HG03095 (cell line): ENCODE data around the gene FAM89A.
A peak's percentile ranks its signal among the peaks of the same experiment; 100 is the strongest.

ENCODE experiments used
- ATAC-seq: cut with Tn5 transposase; IDR thresholded peaks from one replicate; pipeline ENCODE4 v1.9.1; 2021; ENCODE audit warnings: moderate library complexity; ENCODE audit not compliant: unreplicated experiment

The FAM89A gene

DNA sequence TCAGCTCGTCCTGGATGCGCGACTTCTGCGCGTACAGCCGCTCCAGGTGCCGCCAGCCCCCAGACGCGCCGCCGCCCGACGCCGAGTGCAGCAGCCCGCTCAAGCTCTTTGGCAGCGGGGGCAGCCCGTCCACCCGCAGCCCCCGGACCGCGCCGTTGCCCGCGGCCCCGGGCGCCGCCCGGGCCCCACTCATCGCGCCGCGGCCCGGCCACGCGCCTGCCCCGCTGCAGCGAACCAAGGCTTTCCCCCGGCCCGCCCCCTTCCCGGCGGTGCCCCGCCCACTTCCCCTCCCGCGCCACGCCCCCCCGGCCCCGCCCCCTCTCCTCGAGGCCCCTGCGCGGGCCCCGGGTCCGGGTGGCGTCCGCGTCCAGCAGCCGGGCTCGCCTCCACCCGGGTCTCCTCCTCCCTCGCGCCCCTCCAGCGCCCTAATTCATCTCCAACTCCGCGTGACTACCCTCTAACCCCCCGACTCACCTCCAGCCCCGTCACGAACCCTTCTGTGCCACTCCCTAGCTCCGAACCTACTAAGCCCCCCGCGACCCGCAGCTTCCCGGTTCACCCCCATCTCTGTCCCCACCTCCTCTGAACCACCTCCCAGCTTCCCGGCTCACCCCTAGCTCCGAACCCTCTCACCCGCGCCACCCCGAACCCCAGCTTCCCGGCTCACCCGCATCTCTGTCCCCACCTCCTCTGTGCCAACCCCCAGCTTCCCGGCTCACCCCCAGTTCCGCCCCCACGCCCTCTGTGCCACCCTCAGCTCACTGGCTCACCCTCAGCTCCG, at the start of gene FAM89A:
FAM89A (minus strand) TSS at position 236 of the 781 bp plus-strand sequence; CDS start at position 193, 43 bp downstream.
- ATAC-seq = peak; percentile 64

DNA sequence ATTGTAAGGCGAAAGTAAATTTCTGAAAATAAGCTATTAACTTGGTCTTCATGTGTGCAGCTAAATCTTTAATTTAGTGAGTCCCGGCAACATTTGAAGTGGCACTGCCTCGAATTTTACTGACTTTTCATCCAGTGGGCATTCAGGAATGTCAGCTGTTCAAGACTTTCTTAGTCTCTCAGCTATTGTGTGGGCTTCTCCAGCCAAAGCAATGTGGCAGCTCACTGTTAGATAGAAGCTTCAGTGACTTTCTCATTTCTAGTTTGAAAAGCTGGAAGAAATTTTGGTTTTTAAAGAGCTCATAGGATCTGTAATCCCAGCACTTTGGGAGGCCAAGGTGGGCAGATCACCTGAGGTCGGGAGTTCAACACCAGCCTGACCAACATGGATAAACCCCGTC, 44.3 kb upstream of the FAM89A start:
- ATAC-seq = no peak

GRCh38 chr1:231079163-231079562, 39.1 kb upstream of the FAM89A start:
- no peak for ATAC-seq

DNA sequence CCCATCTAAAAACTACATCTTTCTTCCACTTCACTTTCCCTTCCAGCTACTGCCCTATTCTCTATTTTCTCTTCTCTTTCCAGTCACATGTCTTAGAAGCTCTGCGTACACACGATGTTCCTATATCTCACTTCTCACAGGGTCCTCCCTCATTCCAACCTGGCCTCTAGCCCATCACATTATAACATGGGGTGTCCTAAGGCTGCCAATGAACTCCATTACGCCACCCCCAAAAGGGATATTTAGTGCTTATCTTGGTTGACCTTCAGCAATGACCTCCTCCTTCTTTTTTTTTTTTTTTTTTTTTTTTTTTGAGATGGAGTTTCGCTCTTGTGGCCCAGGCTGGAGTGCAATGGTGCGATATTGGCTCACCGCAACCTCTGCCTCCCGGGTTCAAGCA, 38.2 kb upstream of the FAM89A start:
- no peak for ATAC-seq

DNA sequence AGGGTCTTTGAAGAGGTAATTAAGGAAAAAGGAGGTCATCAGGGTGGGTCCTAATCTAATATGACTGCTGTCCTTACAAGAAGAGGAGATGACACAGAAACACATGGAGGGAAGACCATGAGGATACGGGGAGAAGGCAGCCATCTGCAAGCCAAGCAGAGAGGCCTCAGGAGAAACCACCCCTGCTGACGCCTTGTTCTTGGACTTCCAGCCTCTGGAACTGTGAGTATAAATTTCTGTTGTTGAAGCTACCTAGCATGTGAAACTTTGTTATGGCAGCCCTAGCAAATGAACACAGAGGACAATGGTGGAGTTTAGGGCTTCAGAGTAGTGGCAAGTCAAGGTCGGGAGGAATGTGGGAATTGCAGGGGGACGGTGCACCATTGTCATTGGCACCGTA, 36.7 kb upstream of the FAM89A start:
- no peak for ATAC-seq

- ATAC-seq = no peak
These were observed 35.4 kb upstream of the FAM89A start for GRCh38 chr1:231075497-231075896.

- ATAC-seq = no peak
These were observed 35.0 kb upstream of the FAM89A start for GRCh38 chr1:231075020-231075419.

DNA sequence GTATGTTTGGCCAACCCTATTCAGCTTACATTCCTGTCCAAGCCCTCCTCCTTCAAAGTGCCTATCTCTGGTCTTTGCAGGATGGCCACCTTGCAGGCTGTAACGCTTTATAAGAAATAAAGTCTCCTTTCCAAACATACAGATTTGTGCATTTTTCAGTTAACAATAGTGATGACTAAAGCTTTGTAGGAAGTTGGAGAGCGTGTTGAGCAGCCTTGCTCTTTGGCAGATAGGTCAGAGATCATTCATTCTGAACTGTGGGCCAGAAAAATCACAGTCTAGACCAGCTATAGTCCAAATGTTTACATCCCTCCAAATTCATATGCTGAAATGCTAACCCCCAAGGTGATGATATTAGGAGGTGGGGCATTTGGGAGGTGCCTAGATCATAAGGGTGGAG, 34.0 kb upstream of the FAM89A start:
- no peak for ATAC-seq

- no peak for ATAC-seq
These were observed 33.3 kb upstream of the FAM89A start for GRCh38 chr1:231073331-231073730.

DNA sequence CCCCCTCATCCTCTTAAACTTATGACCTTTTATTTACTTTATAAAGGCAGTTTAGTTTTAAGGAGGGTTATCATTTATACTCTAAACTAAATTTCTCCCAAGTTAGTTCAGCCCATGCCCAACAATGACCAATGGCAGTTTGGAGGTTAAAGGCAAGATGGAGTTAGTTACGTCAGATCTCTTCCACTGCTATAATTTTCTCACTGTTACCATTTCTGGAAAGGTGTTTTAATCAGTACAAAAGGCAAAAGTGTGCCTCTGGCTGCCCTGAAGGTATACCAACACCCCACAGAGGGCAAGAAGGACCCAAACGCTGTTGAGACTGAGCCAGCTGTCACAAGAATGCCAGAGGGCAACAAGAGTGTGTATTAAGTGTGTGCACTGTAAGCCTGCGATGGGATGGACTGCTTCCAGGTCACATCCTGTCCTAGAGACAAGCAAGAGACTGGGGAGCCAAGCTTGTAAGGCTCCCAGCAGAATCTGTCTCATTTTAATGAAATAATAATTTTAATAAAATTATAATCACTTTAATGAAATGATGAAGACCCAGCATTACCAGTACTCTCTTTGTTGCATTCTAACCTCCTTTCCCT, 32.5 kb upstream of the FAM89A start:
- no peak for ATAC-seq

GRCh38 chr1:231072041-231072440, 32.0 kb upstream of the FAM89A start:
- no peak for ATAC-seq

DNA sequence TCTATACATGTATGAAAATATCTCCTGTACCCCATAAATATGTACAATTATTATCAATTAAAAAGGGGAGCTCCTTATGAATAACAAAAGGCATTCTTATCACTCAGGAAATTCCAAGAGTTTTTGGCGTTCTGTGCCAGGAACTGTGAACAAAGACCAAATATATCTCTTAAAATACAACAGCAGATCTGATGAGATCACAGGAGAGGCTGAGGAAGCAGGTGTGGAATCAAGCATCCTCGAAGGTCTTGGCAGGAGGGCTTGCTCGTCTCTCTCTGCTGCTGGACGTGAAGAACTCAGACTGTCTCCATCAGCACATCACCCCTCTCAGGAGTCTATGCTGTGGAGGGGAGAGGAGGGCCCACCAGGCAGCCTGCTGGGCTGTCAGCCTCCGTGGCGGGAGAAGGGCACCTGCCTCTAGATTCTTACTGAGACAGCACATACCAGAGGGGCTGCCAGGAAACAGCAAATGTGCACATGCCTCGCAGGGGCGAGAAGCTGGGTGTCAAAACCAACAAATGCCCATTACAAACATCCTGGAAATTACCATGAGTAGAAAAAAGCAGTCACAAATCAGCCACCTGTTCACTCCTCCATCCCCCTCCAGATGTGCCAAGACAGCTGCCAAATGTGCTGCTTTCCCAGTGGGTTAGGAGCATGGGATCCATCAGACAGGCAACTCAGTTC, 30.8 kb upstream of the FAM89A start:
- no peak for ATAC-seq

DNA sequence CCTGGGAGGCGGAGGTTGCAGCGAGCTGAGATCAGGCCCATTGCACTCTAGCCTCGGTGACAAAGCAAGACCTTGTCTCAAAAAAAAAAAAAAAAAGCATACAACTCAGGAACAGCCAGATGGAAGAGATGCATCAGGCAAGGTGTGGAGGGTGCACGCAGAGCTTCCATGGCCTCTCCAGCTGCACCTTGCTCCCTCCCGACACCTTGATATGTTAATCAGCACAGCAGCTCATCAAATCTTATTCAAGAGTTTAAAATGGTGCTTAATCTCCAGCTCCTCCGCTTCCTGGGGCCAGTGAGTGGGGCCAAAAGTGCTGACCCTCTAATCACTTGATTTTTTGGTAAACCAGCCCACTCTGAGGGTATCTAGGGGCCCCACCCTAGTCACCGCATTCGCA, 29.3 kb upstream of the FAM89A start:
- ATAC-seq = no peak

GRCh38 chr1:231068762-231069161, 28.7 kb upstream of the FAM89A start:
- no peak for ATAC-seq

DNA sequence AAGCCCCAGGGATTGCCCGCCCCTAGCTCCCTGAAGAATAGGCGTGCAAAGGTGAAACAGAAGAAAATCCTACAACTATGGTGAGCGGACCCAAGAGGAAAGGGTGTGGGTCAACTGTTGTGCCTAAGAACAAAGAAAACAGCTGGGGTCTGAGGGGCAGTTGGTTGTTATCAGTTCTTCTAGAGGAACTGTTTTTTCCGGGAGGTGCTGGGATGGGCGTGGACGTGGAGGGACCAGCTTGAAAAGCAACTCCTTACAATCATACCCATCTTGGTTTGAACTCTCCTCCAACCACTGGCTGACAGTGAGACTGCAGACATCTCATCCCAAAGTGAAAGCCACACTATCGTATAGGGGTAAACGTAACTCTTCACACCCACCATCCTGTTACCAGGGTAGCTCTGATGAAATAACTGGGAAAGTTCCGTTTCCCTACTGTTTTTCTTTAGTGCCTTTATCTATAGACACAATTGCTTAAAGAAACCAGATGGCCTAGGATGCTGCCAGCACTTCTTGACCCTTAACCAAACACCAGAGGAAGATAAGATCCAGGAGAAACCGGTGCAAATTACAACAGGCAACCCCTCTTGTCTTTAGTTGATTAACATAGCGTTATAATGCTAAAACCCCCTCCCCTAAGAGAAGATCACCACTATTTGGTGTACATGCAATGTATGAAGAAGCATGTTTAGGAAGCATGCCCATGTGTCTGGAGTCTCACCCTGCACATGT, 25.6 kb upstream of the FAM89A start:
- ATAC-seq = no peak

GRCh38 chr1:231064418-231064817, 24.4 kb upstream of the FAM89A start:
- no peak for ATAC-seq

GRCh38 chr1:231063331-231063730, 23.3 kb upstream of the FAM89A start:
- ATAC-seq = no peak

- ATAC-seq = no peak
These were observed 22.6 kb upstream of the FAM89A start for GRCh38 chr1:231062500-231063270.

- ATAC-seq = no peak
These were observed 19.6 kb upstream of the FAM89A start for GRCh38 chr1:231059566-231060193.

DNA sequence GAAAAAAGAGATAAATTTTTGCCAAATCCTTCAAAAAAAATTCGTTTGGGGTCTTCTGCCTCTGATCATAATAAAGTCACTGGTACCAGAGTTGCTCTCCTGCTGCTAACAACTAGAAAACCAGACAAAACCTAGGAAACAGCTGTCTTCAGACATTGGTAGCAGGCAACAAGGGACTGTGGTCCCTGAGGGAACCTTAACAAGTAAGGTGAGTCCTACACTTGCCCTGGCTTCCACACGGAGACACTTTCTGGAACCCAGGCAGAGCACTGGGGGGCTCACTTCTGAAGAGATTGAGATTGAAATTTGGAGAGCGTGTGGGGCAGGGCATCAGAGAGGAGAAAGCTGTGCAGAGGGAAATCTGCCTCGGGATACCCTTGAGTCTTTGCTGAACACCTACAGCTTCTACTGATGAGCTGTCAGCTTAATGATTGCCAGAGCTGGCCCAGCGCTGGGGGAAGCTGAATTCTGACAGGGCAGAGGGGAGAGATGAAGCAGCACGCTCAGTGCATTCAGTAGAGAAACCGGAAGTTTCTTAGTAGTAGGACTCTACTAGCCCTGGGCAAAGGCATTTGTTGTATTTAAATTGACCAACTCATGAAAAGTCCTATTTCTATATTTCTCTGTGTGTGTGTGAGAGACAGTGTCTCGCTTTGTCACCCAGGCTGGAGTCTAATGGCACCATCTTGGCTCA, 18.5 kb upstream of the FAM89A start:
- peak; percentile 63 for ATAC-seq
